Stimulated activated naive CD8-positive, alpha-beta T cell treated with anti-CD3 and anti-CD28 coated beads, Interleukin-15, amount 100 ng/mL, for 72 hours (primary cell): Measurements from ENCODE around the gene CHRD.

Experiments
- ATAC-seq: fragments of 150-1000 bp; cut with Tn5 transposase; 2 replicates; pipeline ENCODE4 v1.10.0; 2021; ENCODE audit warnings: mild to moderate bottlenecking, moderate library complexity
- DNase-seq, 2 donors: peaks; one replicate each; pipeline ENCODE4 v3.0.0; 2021 to 2022
- H3K27ac Mint-ChIP-seq, 2 donors: one replicate each; pipeline ENCODE4 v1.8.0; 2022; ENCODE audit warnings: mild to moderate bottlenecking in 2 of 2, mixed read lengths in 2 of 2, moderate library complexity in 2 of 2
- H3K27me3 Mint-ChIP-seq: one replicate; pipeline ENCODE4 v1.8.0; 2022; ENCODE audit warnings: mixed read lengths
- H3K4me1 Mint-ChIP-seq: one replicate; pipeline ENCODE4 v1.8.0; 2022; ENCODE audit warnings: mild to moderate bottlenecking, mixed read lengths
- H3K4me3 Mint-ChIP-seq, 2 donors: one replicate each; pipeline ENCODE4 v1.8.0; 2022; ENCODE audit warnings: mild to moderate bottlenecking in 2 of 2, mixed read lengths in 2 of 2, moderate library complexity in 1 of 2
- H3K9me3 Mint-ChIP-seq, 2 donors: one replicate each; pipeline ENCODE4 v1.8.0; 2022; ENCODE audit warnings: mixed read lengths in 2 of 2

CHRD gene

GRCh38 chr3:184354754-184355153, 25.1 kb upstream of the CHRD start:
- Mint-ChIP-seq H3K4me3 (no peak overlapping the region), H3K27me3 (no peaks in the 10 kb centered on the region), H3K9me3 (no peaks in the 10 kb centered on the region), H3K27ac (no peak overlapping the region), H3K4me1 (peaks cover 21% of the 10 kb centered on the region)
- ATAC-seq (peak; percentile 15), DNase-seq (no peak)

- H3K27me3 Mint-ChIP-seq: no peaks in the 10 kb centered on the region
- no peak overlapping the region for H3K27ac Mint-ChIP-seq
- ATAC-seq (no peak), DNase-seq (no peak)
- H3K9me3 Mint-ChIP-seq: no peaks in the 10 kb centered on the region
- peaks cover 28% of the 10 kb centered on the region for H3K4me1 Mint-ChIP-seq
- no peak overlapping the region for H3K4me3 Mint-ChIP-seq
These were observed 24.4 kb upstream of the CHRD start for GRCh38 chr3:184355261-184356040.

- Mint-ChIP-seq H3K4me3 (no peak overlapping the region), H3K4me1 (peaks cover 36% of the 10 kb centered on the region), H3K9me3 (no peaks in the 10 kb centered on the region), H3K27ac (no peak overlapping the region), H3K27me3 (no peaks in the 10 kb centered on the region)
- no peak for DNase-seq
- ATAC-seq: no peak
These were observed 22.4 kb upstream of the CHRD start for GRCh38 chr3:184357248-184358123.

GRCh38 chr3:184358124-184358767, 21.6 kb upstream of the CHRD start:
- Mint-ChIP-seq H3K4me1 (peaks cover 36% of the 10 kb centered on the region), H3K4me3 (no peak overlapping the region), H3K9me3 (no peaks in the 10 kb centered on the region), H3K27me3 (no peaks in the 10 kb centered on the region), H3K27ac (no peak overlapping the region)
- ATAC-seq (no peak), DNase-seq (no peak)

GRCh38 chr3:184358921-184359350, 20.9 kb upstream of the CHRD start:
- H3K4me1 Mint-ChIP-seq: peaks cover 33% of the 10 kb centered on the region
- ATAC-seq: no peak
- H3K27ac Mint-ChIP-seq: no peak overlapping the region
- no peaks in the 10 kb centered on the region for H3K27me3 Mint-ChIP-seq
- no peaks in the 10 kb centered on the region for H3K9me3 Mint-ChIP-seq
- DNase-seq: no peak
- no peak overlapping the region for H3K4me3 Mint-ChIP-seq

GRCh38 chr3:184359610-184360009, 20.2 kb upstream of the CHRD start:
- DNase-seq: no peak
- Mint-ChIP-seq H3K9me3 (no peaks in the 10 kb centered on the region), H3K27ac (no peak overlapping the region), H3K27me3 (no peaks in the 10 kb centered on the region), H3K4me1 (peaks cover 34% of the 10 kb centered on the region), H3K4me3 (peak overlapping the region in 1 of 2 donors; percentile 95)
- ATAC-seq: no peak

- Mint-ChIP-seq H3K27ac (peak overlapping the region in 1 of 2 donors; percentile 4), H3K4me3 (peak overlapping the region; percentile 80 to 95), H3K4me1 (peaks cover 40% of the 10 kb centered on the region), H3K27me3 (no peaks in the 10 kb centered on the region), H3K9me3 (no peaks in the 10 kb centered on the region)
- no peak for ATAC-seq
- DNase-seq: no peak
These were observed 19.6 kb upstream of the CHRD start for GRCh38 chr3:184360070-184360928.

- peak overlapping the region; percentile 80 to 95 for H3K4me3 Mint-ChIP-seq
- peaks cover 41% of the 10 kb centered on the region for H3K4me1 Mint-ChIP-seq
- H3K9me3 Mint-ChIP-seq: no peaks in the 10 kb centered on the region
- no peaks in the 10 kb centered on the region for H3K27me3 Mint-ChIP-seq
- no peak for ATAC-seq
- H3K27ac Mint-ChIP-seq: no peak overlapping the region
- DNase-seq: no peak
These were observed 18.8 kb upstream of the CHRD start for GRCh38 chr3:184360929-184361531.

- ATAC-seq (peak; percentile 31), DNase-seq (peak; percentile 65 to 69)
- Mint-ChIP-seq H3K27me3 (no peaks in the 10 kb centered on the region), H3K27ac (peak within 1 kb of the TSS; percentile 89 to 90), H3K4me3 (peak within 1 kb of the TSS; percentile 95 to 98), H3K9me3 (no peaks in the 10 kb centered on the region), H3K4me1 (peaks cover 46% of the 10 kb centered on the region)
These were observed 18.3 kb upstream of the CHRD start, which contains the start of the genes CLCN2 and POLR2H for GRCh38 chr3:184361532-184361931. Gene CLCN2, minus strand, starts transcription at chr3:184361605. Its CDS starts 126 bp downstream, at chr3:184361479. Gene POLR2H, plus strand, starts transcription at chr3:184361710. Its CDS starts 1,783 bp downstream, at chr3:184363493.

- H3K27ac Mint-ChIP-seq: peak overlapping the region; percentile 89 to 90
These were observed 17.8 kb upstream of the CHRD start for GRCh38 chr3:184361932-184362667.

GRCh38 chr3:184362668-184363546, 16.9 kb upstream of the CHRD start:
- DNase-seq (peak; percentile 96 to 98), ATAC-seq (peak; percentile 89)
- Mint-ChIP-seq H3K4me3 (peak overlapping the region; percentile 95 to 98), H3K27ac (peak overlapping the region; percentile 96 to 97), H3K27me3 (no peaks in the 10 kb centered on the region), H3K9me3 (no peaks in the 10 kb centered on the region), H3K4me1 (peaks cover 57% of the 10 kb centered on the region)

More at GRCh38 chr3:184361932-184362667, 17.8 kb upstream of the CHRD start:
- peak; percentile 39 for ATAC-seq
- Mint-ChIP-seq H3K27me3 (no peaks in the 10 kb centered on the region), H3K9me3 (no peaks in the 10 kb centered on the region), H3K4me1 (peaks cover 51% of the 10 kb centered on the region), H3K4me3 (peak overlapping the region; percentile 95 to 98)
- DNase-seq: peak; percentile 63 to 67

GRCh38 chr3:184366619-184367289, 13.1 kb upstream of the CHRD start:
- ATAC-seq: no peak
- no peak overlapping the region for H3K4me3 Mint-ChIP-seq
- H3K9me3 Mint-ChIP-seq: no peaks in the 10 kb centered on the region
- peaks cover 40% of the 10 kb centered on the region for H3K4me1 Mint-ChIP-seq
- DNase-seq: no peak
- no peaks in the 10 kb centered on the region for H3K27me3 Mint-ChIP-seq
- peak overlapping the region; percentile 35 to 80 for H3K27ac Mint-ChIP-seq
